Smooth muscle cell (in vitro differentiated cells): ENCODE data around the gene STK16. TPM values are rescaled to one million over a fixed set of nuclear protein-coding genes. Genes with fewer than 3 reads are reported as not detected.

ENCODE experiments used
- DNase-seq: peaks from one replicate; lab custom pipeline; 2025; ENCODE audit not compliant: unreplicated experiment; lab: John Stamatoyannopoulos, UW
- H2AFZ ChIP-seq: fragments of 200-600 bp; sonication (generic); 2 replicates; pipeline ENCODE4 v1.6.0; 2016; ENCODE audit warnings: antibody characterized with exemption, low read depth, mild to moderate bottlenecking
- H3F3A ChIP-seq: fragments of 200-600 bp; sonication (generic); 2 replicates; pipeline ENCODE4 v1.6.0; 2017; ENCODE audit warnings: antibody characterized with exemption, low read depth
- H3K27ac ChIP-seq: fragments of 200-600 bp; sonication (generic); 2 replicates; pipeline ENCODE4 v1.5.1; 2016; ENCODE audit warnings: low read depth, mild to moderate bottlenecking
- H3K27me3 ChIP-seq: fragments of 200-600 bp; sonication (generic); 2 replicates; pipeline ENCODE4 v1.6.1; 2016; ENCODE audit warnings: low read depth, mild to moderate bottlenecking
- H3K36me3 ChIP-seq: fragments of 200-600 bp; sonication (generic); 2 replicates; pipeline ENCODE4 v1.5.1; 2016; ENCODE audit warnings: low read depth
- H3K4me1 ChIP-seq: fragments of 200-600 bp; sonication (generic); 2 replicates; pipeline ENCODE4 v1.5.1; 2016; ENCODE audit warnings: low read depth
- H3K4me2 ChIP-seq: fragments of 200-600 bp; sonication (generic); 2 replicates; pipeline ENCODE4 v1.6.0; 2016; ENCODE audit warnings: mild to moderate bottlenecking
- H3K4me3 ChIP-seq: fragments of 200-600 bp; sonication (generic); 2 replicates; pipeline ENCODE4 v1.5.1; 2016; ENCODE audit warnings: mild to moderate bottlenecking
- H3K79me2 ChIP-seq: fragments of 200-600 bp; sonication (generic); 2 replicates; pipeline ENCODE4 v1.6.0; 2016; ENCODE audit warnings: low read depth, mild to moderate bottlenecking
- H3K9ac ChIP-seq: fragments of 200-600 bp; sonication (generic); 2 replicates; pipeline ENCODE4 v1.6.0; 2016; ENCODE audit warnings: low read depth
- H3K9me3 ChIP-seq: fragments of 200-600 bp; sonication (generic); replicated peaks from 2 replicates; pipeline ENCODE4 v1.5.1; 2016; ENCODE audit warnings: low read depth
- H4K20me1 ChIP-seq: fragments of 200-600 bp; sonication (generic); 2 replicates; pipeline ENCODE4 v1.6.0; 2016; ENCODE audit warnings: low read depth
- CTCF ChIP-seq: fragments of 200-600 bp; sonication (generic); IDR thresholded peaks from 2 replicates; pipeline ENCODE4 v1.5.1; 2017; ENCODE audit warnings: borderline replicate concordance, mild to moderate bottlenecking, antibody characterized with exemption; ENCODE audit not compliant: insufficient read depth, poor library complexity, severe bottlenecking
- WGBS: methylation state at CpG from one replicate; pipeline ENCODE4 v1.1.7; 2016; ENCODE audit warnings: low lambda C conversion rate; 5-methylcytosine and 5-hydroxymethylcytosine counted together
- polyA plus RNA-seq: library from polyadenylated mRNA; unstranded; fragments of >200 nt; fragmentation: Nextera tagmentation; extraction: Ambion mirVana; gene quantifications from 2 replicates; pipeline ENCODE4 v1.2.1, GENCODE V29; 2016
- total RNA-seq: library from RNA; depleted of rRNA; stranded (reverse); fragments of >200 nt; gene quantifications from 2 replicates; pipeline ENCODE4 v1.2.3, GENCODE V29; 2014

Gene STK16
- total and polyA plus RNA-seq, 2 experiments from 2014 or later: 8.8 to 15.2 TPM

GRCh38 chr2:219213486-219214071 lies 31.7 kb upstream of the STK16 start:
- H3K9ac ChIP-seq: no peak overlapping the region
- peaks cover 6% of the 10 kb centered on the region for H3F3A ChIP-seq

DNA sequence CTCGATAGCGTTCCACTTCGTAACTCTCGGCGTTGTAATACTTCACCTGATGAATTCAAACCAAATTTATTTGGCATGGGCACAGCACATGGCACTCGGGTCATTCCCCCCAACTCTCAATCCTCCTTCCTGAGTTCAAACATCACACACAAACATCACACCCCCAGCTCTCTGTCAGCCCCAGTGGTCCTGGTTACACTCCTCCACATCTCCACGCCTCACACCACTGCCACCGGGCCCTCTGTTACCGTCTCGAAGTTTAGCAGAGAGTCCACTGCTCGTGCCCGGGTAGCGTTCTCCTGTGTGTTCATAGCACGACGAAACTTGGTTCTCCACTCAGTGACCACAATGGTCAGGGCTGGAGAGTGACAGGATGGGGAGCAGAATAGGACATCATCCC lies 31.1 kb upstream of the STK16 start:
- peaks cover 5% of the 10 kb centered on the region for H3K4me1 ChIP-seq
- peaks cover 8% of the 10 kb centered on the region for H3F3A ChIP-seq
- no peaks in the 10 kb centered on the region for H3K9me3 ChIP-seq
- no peaks in the 10 kb centered on the region for H4K20me1 ChIP-seq
- H2AFZ ChIP-seq: no peak overlapping the region
- no peak overlapping the region for H3K9ac ChIP-seq
- no peak overlapping the region for H3K4me2 ChIP-seq
- DNase-seq: no peak
- no peak for TF ChIP-seq CTCF
- H3K27ac ChIP-seq: no peak overlapping the region
- H3K4me3 ChIP-seq: no peak overlapping the region
- H3K27me3 ChIP-seq: no peaks in the 10 kb centered on the region
- 99% methylated on average over 15 of the region's 15 CpGs for WGBS
- H3K36me3 ChIP-seq: no peaks in the 10 kb centered on the region
- peaks cover 10% of the 10 kb centered on the region for H3K79me2 ChIP-seq

More at GRCh38 chr2:219213486-219214071, 31.7 kb upstream of the STK16 start:
- no peaks in the 10 kb centered on the region for H3K27me3 ChIP-seq
- H3K27ac ChIP-seq: no peak overlapping the region
- H3K79me2 ChIP-seq: peaks cover 10% of the 10 kb centered on the region
- TF ChIP-seq CTCF: no peak
- H3K4me1 ChIP-seq: peaks cover 3% of the 10 kb centered on the region
- DNase-seq: no peak
- WGBS: 98% methylated on average over 10 of the region's 10 CpGs
- no peak overlapping the region for H3K4me2 ChIP-seq
- H2AFZ ChIP-seq: no peak overlapping the region
- no peak overlapping the region for H3K4me3 ChIP-seq
- H3K36me3 ChIP-seq: no peaks in the 10 kb centered on the region
- no peaks in the 10 kb centered on the region for H4K20me1 ChIP-seq
- H3K9me3 ChIP-seq: no peaks in the 10 kb centered on the region

GRCh38 chr2:219214786-219215185 lies 30.5 kb upstream of the STK16 start:
- peaks cover 10% of the 10 kb centered on the region for H3K79me2 ChIP-seq
- no peak overlapping the region for H3K4me3 ChIP-seq
- H3K36me3 ChIP-seq: no peaks in the 10 kb centered on the region
- H3K27me3 ChIP-seq: no peaks in the 10 kb centered on the region
- no peak overlapping the region for H3K4me2 ChIP-seq
- H2AFZ ChIP-seq: no peak overlapping the region
- no peaks in the 10 kb centered on the region for H4K20me1 ChIP-seq
- H3K9ac ChIP-seq: no peak overlapping the region
- H3K9me3 ChIP-seq: no peaks in the 10 kb centered on the region
- H3K27ac ChIP-seq: no peak overlapping the region
- TF ChIP-seq CTCF: no peak
- peaks cover 14% of the 10 kb centered on the region for H3F3A ChIP-seq
- 98% methylated on average over 6 of the region's 6 CpGs for whole genome bisulfite sequencing
- no peak for DNase-seq
- H3K4me1 ChIP-seq: peaks cover 7% of the 10 kb centered on the region
